ENCODE measurements around the gene PSTPIP2. TPM values are rescaled to one million over a fixed set of nuclear protein-coding genes. Genes with fewer than 3 reads are reported as not detected.

Gene PSTPIP2
- total RNA-seq, 2 donors from 2014 or later, result 29.5 to 65.6 TPM

DNA sequence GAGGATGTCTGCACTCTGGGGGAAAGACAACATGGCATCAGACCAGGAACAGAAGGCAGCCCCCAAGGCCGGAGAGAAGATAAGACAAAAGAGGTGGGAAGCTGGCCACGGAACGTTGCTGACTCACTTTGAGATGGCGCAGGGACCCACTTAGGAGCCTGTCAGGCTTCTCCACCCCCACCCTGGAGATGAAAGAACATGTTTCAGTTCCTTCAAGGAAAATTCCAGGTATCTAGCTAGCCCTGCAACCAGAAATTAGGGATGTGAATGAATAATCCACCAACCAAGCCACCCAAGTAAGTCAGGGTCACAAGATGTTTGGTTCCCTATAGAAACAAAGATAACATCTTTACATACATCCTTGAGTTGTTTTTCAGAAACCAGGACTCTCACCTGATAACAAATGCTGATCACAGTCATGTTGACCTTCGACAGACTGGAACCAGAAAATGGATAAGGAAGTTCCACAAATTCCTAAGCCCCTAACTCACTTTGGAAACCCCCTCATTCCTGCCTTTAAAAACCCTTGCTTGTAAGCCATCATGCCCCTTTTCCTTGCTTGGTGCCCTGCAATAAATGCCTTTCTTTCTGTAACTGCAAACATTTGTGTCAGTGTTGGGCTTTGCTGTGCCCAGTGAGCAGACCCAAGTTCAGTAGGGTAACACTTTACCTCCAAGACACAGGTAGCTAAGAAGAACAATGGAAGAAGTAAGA lies 31.9 kb downstream of the PSTPIP2 start:
- Mint-ChIP-seq H3K4me3 (peak overlapping the region; percentile 36), H3K27me3 (no peaks in the 10 kb centered on the region), H3K27ac (peak overlapping the region; percentile 40 to 98), H3K36me3 (peaks cover 7% of the 10 kb centered on the region), H3K4me1 (ENCODE audit: low read depth in 2 of 2) (peaks cover 43 to 47% of the 10 kb centered on the region in 2 donors), H3K9me3 (peaks cover 4% of the 10 kb centered on the region)
- no peak for DNase-seq (ENCODE audit: low spot score)
- ATAC-seq, result no peak

DNA sequence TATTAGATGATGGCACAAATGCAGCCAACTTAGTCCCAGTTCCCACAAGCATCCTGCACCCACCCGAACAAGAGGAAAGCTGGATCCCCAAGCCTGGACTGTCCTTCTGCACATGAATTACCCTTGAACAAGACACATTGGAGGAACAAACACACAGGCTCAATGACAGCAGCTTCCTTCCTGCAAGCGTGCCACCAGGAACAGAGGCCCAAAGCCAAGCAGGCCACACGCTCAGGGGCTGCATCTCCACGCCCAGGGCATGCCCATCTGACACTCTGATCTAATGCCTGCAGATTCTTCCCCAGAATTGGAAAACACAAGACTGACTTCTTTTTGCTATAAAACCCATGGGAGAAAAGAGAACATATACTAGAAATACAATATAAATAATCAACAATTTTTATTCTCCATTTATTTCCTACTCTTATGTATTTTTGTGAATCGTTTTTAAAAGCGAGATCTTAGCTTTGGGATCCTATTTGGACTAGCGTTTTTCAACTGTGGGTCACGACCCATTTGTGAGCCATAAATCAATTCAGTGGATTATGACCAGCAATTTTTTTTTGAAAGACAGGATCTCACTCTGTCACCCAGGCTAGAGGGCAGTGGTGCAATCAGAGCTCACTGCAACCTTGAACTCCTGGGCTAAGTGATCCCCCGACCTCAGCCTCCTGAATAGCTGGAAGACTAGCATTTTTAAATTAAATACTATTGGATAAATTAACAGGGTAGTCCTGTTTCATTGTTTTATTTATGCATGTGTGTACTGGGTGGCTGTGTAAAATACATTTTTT lies 34.4 kb downstream of the PSTPIP2 start:
- DNase-seq (ENCODE audit: low spot score) (no peak), ATAC-seq (no peak)
- Mint-ChIP-seq H3K4me1 (ENCODE audit: low read depth in 2 of 2) (peaks cover 33 to 42% of the 10 kb centered on the region in 2 donors), H3K36me3 (peaks cover 7% of the 10 kb centered on the region), H3K4me3 (no peak overlapping the region), H3K9me3 (peaks cover 4% of the 10 kb centered on the region), H3K27ac (peak overlapping the region in 1 of 2 donors; percentile 24), H3K27me3 (no peaks in the 10 kb centered on the region)

DNA sequence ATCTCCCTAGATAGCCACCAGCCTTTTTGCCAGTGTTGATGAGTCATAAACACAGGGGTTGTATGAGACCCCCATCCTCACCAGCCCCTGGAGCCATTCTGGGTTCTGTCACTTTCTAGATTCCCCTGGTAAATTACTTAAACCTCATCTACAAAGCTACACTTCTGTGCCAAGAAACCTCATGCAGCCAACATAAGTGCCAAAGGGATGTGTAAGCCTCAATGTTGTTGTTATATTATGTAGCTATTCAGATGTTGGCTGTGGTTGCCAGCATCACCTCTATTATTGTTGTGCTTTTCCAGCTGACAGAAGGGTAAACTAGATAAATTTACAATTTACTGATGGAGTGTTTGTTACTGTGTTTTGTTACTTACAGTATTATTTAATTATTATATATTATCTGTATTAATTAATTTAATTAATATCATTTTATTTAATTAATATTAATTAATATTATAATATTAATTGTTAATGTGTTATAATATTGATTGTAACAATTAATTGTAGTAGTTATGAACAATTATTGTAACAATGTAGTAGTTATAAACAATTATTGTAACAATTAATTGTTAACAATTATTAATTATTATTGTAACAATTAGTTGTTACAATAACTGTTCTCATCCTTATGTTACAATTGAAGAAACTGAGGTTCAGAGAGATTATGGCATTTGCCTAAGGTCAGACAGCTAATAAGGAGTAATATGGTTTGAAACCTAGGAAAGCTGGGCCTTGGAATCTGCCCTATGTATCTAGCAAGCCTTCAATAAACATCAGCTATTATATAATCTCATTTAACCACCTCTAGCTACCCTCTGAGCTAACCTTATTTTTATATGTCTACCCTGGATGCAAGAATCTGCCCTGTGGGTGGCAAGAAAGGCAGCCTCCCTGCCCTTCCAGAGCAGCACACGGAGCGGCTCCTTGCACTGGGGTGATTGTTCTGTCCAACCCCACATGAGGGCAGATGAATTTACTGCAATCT lies 36.1 kb downstream of the PSTPIP2 start:
- ATAC-seq (no peak), DNase-seq (ENCODE audit: low spot score) (no peak)
- no peaks in the 10 kb centered on the region for H3K27me3 Mint-ChIP-seq
- peaks cover 19 to 38% of the 10 kb centered on the region in 2 donors for H3K4me1 Mint-ChIP-seq (ENCODE audit: low read depth in 2 of 2)
- H3K27ac Mint-ChIP-seq, result peak overlapping the region in 1 of 2 donors; percentile 11
- peaks cover 7% of the 10 kb centered on the region for H3K36me3 Mint-ChIP-seq
- no peaks in the 10 kb centered on the region for H3K9me3 Mint-ChIP-seq
- no peak overlapping the region for H3K4me3 Mint-ChIP-seq

DNA sequence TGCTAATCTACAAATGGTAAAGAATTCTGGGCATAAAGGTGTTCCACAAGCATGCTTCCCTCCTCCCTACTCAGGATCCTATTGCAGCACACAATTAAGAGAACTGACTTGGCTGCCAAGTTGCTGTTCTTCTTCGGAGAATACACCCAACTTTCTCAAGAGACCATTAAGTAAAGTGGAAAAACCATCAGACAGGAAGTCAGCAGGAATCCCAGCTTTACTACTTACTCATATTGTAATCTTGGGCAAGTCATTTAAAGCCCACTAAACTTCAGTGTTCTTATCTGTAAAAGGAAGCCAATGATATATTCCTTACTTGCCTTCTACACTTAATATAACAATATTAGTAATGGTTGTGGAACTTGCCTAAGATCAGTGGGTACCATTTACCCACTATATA lies 37.8 kb downstream of the PSTPIP2 start:
- Mint-ChIP-seq H3K27me3 (no peaks in the 10 kb centered on the region), H3K36me3 (peaks cover 1% of the 10 kb centered on the region), H3K9me3 (no peaks in the 10 kb centered on the region), H3K4me3 (no peak overlapping the region), H3K4me1 (ENCODE audit: low read depth in 2 of 2) (peaks cover 5 to 24% of the 10 kb centered on the region in 2 donors), H3K27ac (no peak overlapping the region)
- ATAC-seq (peak in 1 of 2 donors; percentile 54), DNase-seq (ENCODE audit: low spot score) (no peak)

DNA sequence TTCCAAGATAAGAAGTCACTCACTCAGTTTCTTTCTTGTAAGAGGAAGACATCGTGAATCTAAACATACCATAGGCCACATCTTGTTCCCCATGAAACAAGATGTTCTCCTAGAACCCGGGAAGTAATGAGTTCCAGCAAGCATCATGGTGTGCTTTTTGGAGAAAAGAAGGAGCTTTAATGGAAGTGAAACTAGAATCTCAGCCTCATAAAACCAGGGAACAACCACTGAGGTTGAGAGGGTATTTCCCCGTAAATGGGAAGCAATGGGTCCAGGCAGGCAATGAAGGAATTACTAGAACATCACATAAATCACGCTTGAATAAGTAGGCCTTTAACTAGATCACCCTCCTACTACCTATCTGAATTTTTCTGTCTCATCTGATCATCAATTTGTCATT lies 40.3 kb downstream of the PSTPIP2 start:
- ATAC-seq, result no peak
- no peaks in the 10 kb centered on the region for H3K27me3 Mint-ChIP-seq
- no peak for DNase-seq (ENCODE audit: low spot score)

DNA sequence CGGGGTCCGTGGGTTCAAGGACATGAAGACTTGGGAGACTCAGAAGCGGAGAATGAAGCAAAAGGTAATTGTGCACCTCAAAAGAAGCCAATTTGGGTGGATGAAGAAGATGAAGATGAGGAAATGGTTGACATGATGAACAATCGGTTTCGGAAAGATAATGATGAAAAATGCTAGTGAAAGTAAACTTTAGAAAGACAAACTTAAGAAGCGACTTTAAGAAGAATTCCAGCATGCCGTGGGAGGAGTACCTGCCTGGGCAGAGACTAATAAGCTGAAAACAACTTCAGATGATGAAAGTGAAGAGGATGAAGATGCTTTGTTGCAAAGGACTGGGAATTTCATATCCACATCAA lies 43.5 kb downstream of the PSTPIP2 start:
- no peaks in the 10 kb centered on the region for H3K9me3 Mint-ChIP-seq
- peak overlapping the region; percentile 92 for H3K4me3 Mint-ChIP-seq
- H3K4me1 Mint-ChIP-seq (ENCODE audit: low read depth in 2 of 2), result peaks cover 10 to 26% of the 10 kb centered on the region in 2 donors
- peaks cover 6% of the 10 kb centered on the region for H3K36me3 Mint-ChIP-seq
- H3K27me3 Mint-ChIP-seq, result no peaks in the 10 kb centered on the region
- ATAC-seq (no peak), DNase-seq (ENCODE audit: low spot score) (no peak)
- peak overlapping the region; percentile 75 to 83 for H3K27ac Mint-ChIP-seq

More for the DNA sequence above, 40.3 kb downstream of the PSTPIP2 start:
- no peak overlapping the region for H3K4me3 Mint-ChIP-seq
- H3K27ac Mint-ChIP-seq, result no peak overlapping the region
- no peaks in the 10 kb centered on the region for H3K9me3 Mint-ChIP-seq
- peaks cover 15 to 34% of the 10 kb centered on the region in 2 donors for H3K4me1 Mint-ChIP-seq (ENCODE audit: low read depth in 2 of 2)
- H3K36me3 Mint-ChIP-seq, result peaks cover 6% of the 10 kb centered on the region

DNA sequence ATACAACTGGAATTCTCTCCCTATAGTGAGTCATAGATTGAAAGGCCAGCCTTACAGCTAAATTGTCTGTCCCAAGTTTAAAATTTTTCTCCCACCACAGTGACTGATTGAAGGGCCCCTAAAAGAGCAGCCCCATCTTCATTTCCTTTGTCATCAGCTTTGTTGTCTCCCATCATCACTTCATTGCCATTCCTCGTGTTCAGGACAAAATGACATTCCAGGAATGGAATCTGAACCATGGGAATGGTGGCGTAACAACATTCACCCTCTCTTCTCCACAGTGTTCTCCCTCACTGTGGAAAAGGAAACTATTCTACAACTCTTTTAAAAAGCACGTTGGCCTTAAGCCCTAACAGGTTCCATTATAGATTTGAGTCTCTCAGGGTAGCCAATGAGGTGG lies 52.1 kb downstream of the PSTPIP2 start:
- Mint-ChIP-seq H3K4me1 (ENCODE audit: low read depth in 2 of 2) (no peaks in the 10 kb centered on the region), H3K27me3 (no peaks in the 10 kb centered on the region), H3K4me3 (no peak overlapping the region), H3K36me3 (peaks cover 5% of the 10 kb centered on the region), H3K9me3 (no peaks in the 10 kb centered on the region), H3K27ac (no peak overlapping the region)
- ATAC-seq (no peak), DNase-seq (ENCODE audit: low spot score) (no peak)

DNA sequence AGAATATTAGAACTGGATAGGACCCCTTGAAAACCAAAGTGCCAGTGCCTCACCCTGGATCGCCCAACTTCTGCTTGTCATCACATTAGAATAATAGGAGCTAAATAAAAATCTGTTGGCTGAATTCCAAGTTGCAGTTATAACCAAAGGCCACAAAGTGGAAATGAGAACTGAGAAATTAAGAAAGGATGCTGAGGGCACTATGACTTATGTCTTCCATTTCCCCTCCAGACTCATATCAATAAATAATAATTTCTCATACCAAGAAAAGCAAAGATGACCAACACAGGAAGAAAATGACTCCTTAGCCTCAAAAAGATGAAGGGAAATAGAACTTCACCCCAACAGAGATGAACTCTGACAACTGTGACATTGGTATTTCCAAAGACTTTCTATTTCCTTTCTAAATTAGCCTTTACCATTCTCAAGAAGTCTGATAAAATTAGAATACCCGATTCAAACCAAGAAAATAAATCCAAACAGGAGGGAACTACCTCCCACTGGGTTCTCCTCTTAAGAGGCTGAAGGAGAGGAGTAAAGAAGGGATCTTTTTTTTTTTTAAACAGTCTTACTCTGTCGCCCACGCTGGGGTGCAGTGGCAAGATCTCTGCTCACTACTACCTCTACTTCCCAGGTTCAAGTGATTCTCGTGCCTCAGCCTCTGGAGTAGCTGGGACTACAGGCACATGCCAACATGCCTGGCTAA lies 58.4 kb downstream of the PSTPIP2 start:
- Mint-ChIP-seq H3K27me3 (no peaks in the 10 kb centered on the region), H3K9me3 (no peaks in the 10 kb centered on the region), H3K27ac (peak overlapping the region; percentile 54 to 77), H3K36me3 (peaks cover 18% of the 10 kb centered on the region), H3K4me1 (ENCODE audit: low read depth in 2 of 2) (peaks cover 9 to 17% of the 10 kb centered on the region in 2 donors), H3K4me3 (peak overlapping the region; percentile 41)
- DNase-seq (ENCODE audit: low spot score), result no peak
- peak; percentile 78 to 88 for ATAC-seq

DNA sequence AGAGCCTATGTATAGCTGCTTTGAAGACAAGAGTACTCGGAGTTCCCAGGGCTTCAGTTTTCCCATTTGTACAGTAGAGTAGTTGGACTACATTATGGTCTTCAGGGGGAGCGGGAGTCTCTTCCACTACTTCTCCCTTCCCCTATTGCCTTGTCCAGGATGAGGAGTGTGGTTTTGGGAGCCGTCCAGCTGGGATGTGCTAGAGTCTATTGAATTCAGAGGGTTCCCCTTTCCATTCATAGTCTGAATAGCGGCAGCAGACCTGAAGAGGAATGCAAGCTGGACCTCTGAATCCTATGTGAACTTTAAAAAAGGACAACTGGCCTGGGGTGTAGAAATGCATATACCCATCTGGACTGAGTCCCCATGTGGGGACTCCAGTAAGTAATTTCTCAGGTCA lies 61.4 kb downstream of the PSTPIP2 start:
- H3K27me3 Mint-ChIP-seq, result no peaks in the 10 kb centered on the region
- peaks cover 9 to 17% of the 10 kb centered on the region in 2 donors for H3K4me1 Mint-ChIP-seq (ENCODE audit: low read depth in 2 of 2)
- ATAC-seq, result no peak
- DNase-seq (ENCODE audit: low spot score), result no peak
- H3K9me3 Mint-ChIP-seq, result no peaks in the 10 kb centered on the region
- H3K27ac Mint-ChIP-seq, result no peak overlapping the region
- no peak overlapping the region for H3K4me3 Mint-ChIP-seq
- H3K36me3 Mint-ChIP-seq, result peaks cover 18% of the 10 kb centered on the region

DNA sequence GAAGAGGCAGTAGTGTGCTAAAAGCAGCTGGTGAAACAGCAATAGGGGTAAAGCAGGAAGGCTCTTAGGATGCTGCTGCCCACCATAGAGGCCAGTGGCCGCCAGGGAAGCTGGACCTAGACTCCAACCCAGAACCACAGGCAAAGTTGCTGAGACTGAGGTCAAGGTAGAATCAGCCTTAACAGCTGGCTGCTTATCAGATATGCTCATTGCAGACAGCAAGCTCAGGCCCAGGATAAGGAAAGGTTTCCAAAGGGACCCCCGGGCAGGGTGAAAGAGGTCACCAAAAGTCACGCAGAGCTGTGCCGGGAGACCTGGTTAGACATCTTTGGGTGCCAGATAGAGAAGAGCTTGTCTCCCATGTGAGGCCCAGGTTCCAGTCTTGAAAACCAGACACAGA lies 62.0 kb downstream of the PSTPIP2 start:
- H3K27ac Mint-ChIP-seq, result peak overlapping the region in 1 of 2 donors; percentile 45
- no peaks in the 10 kb centered on the region for H3K9me3 Mint-ChIP-seq
- H3K4me3 Mint-ChIP-seq, result no peak overlapping the region
- no peak for DNase-seq (ENCODE audit: low spot score)
- H3K36me3 Mint-ChIP-seq, result peaks cover 18% of the 10 kb centered on the region
- ATAC-seq, result no peak
- H3K27me3 Mint-ChIP-seq, result no peaks in the 10 kb centered on the region
- H3K4me1 Mint-ChIP-seq (ENCODE audit: low read depth in 2 of 2), result peaks cover 9 to 17% of the 10 kb centered on the region in 2 donors

DNA sequence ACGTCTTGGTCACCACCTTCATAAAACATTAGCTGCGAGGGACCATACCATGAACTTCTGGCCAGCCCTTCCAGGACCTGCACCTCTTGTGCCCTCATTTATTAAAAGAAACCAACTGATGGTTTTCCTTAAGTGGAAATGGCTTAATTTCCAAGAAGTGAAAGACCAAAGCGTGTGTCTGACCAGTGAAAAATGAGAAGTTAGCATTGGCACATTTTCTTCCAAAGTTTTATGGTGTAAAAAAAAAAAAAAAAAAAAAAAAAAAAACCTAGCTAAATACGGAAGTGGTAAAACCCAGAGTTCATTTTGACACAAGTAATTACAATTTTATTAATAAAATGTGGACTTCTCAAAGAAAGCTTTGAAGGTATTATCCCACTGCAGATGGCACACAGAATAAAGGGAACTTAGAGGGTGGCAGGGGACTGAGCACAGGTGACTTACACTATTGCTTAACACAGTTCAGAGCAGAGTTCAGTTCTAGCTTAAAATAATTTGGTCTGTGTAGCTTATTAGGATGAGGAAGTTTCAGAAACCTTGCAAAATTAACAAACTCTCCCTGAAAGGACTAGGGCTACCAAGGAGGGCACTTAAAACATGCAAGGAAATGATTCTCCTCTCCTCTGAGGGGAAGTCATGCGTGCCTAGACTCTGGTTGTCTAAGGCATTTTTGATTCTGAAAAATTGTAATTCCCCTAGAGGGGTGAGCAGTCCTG lies 62.8 kb downstream of the PSTPIP2 start:
- DNase-seq (ENCODE audit: low spot score), result no peak
- Mint-ChIP-seq H3K36me3 (peaks cover 23% of the 10 kb centered on the region), H3K27me3 (no peaks in the 10 kb centered on the region), H3K27ac (peak overlapping the region in 1 of 2 donors; percentile 45), H3K9me3 (no peaks in the 10 kb centered on the region), H3K4me3 (no peak overlapping the region), H3K4me1 (ENCODE audit: low read depth in 2 of 2) (peaks cover 9 to 17% of the 10 kb centered on the region in 2 donors)
- no peak for ATAC-seq

DNA sequence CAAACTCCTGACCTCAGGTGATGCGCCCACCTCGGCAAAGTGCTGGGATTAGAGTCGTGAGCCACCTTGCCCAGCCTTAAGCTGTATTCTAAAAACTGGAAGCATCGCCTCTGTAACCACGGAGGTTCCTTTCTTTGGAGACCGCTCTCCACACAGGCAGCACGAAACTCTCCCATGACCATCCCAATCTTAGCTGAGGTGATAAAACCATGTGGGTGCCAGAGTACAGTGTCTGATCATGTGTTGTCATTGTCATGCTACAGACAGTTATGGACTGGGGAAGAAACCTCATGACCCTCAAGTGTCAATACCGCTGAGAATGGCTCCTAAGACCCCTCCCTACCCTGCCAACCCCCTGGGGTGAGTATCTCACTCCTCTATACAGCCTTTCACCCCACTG lies 63.5 kb downstream of the PSTPIP2 start:
- ATAC-seq, result no peak
- Mint-ChIP-seq H3K9me3 (no peaks in the 10 kb centered on the region), H3K27ac (peak overlapping the region in 1 of 2 donors; percentile 21), H3K27me3 (no peaks in the 10 kb centered on the region), H3K4me1 (ENCODE audit: low read depth in 2 of 2) (peaks cover 4 to 11% of the 10 kb centered on the region in 2 donors), H3K36me3 (peaks cover 23% of the 10 kb centered on the region), H3K4me3 (no peak overlapping the region)
- DNase-seq (ENCODE audit: low spot score), result no peak
